SKM-1 (cell line): ENCODE results near the gene CFAP65.
A peak's percentile ranks its signal among the peaks of the same experiment; 100 is the strongest.

Experiments
- DNase-seq: peaks from one replicate; lab custom pipeline; 2025; ENCODE audit not compliant: unreplicated experiment; lab: John Stamatoyannopoulos, UW

Gene CFAP65

DNA sequence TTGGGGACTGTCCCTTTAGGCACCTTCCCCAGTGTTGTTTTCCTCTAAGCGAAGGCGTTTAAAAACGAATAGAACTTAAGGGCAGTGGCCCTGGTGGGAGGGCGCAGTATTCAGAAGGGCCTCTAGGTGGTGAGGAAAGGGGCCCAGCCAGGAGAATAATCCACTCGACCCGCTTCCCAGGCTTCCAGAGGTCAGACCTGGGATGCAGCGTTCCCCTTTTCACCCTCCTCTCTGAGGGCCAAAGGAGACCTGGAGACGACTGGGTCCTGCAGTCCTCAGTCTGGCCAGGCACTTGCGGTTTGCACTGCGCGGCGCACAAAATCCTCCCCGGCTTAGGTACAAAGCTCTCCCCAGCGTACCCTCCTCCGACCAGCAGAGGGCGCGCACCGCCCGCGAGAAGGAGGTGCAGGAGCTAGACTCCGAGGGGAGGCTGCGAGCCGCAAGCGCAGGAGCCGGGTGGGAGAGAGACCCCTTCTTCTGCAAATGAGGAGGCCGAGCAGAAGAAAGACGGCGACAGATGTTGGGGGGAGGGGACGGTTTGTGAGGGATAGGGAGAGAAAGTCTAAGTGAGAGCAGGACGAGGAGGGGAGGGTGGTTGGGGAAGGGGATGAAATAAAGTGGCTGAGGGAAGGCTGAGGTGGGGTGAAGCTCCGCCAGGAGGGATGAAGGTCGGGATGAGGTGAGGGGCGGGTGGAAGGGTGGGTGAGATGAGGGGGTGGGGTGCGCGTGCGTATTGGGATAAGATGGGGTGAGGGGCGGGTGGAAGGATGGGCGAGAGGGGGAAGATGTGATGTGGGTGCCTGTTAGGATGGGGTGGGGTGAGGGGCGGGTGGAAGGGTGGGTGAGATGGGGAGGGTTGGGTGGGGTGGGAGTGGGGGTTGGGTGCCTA is 61.2 kb downstream of the CFAP65 start:
- DNase-seq = peak; percentile 39

DNA sequence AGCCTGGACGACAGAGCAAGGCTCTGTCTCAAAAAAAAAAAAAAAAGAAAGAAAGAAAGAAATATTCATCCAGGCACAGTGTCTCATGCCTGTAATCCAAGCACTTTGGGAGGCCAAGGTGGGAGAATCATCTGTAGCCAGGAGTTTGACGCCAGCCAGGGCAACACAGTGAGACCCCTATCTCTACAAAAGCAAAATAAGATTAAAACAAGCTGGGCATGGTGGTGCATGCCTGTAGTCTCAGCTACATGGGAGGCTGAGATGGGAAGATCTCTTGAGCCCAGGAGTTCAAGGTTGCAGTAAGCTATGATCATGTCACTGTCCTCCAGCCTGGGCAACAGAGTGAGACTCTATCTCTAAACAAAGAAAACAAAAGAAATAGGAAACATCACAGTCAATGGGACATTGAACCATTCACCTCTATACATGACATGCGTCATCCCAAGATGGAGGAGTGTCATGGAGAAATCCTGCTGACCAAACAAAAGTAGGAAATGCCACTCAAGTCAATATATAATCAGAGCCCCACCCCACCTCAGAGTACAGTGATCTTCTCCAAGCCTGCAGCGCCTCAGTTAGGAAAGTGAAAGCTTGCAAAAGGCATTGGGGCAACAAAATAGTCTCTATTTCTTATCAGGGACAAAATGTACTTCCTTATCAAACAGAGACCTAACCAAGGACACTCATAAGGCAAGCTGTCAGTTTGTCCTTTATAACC is 66.1 kb downstream of the CFAP65 start:
- DNase-seq = no peak

DNA sequence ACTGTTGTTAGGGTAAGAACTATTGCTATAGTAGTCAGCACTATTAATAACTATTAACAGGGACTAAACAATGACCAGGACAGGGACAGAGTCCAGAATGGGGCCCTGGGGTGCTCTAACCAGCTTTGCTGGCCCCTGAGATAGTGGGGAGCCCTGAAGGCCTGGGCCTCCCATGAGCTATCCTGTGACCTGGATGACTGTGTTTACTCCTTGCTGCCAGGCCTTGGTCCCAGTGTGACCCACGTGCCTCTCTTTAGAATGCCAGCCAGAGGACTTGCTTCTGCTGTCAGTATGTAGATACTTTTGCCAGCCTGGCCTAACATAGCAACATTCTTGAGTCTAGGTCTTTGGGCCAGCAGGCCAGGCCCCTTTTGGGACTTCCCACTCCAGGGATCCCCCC is 70.4 kb downstream of the CFAP65 start:
- no peak for DNase-seq

GRCh38 chr2:218964041-218964771 is 77.1 kb downstream of the CFAP65 start:
- DNase-seq = no peak

- DNase-seq = no peak
These were observed 77.7 kb downstream of the CFAP65 start for GRCh38 chr2:218963601-218964000.

GRCh38 chr2:218962859-218963492 is 78.3 kb downstream of the CFAP65 start:
- DNase-seq = no peak

DNA sequence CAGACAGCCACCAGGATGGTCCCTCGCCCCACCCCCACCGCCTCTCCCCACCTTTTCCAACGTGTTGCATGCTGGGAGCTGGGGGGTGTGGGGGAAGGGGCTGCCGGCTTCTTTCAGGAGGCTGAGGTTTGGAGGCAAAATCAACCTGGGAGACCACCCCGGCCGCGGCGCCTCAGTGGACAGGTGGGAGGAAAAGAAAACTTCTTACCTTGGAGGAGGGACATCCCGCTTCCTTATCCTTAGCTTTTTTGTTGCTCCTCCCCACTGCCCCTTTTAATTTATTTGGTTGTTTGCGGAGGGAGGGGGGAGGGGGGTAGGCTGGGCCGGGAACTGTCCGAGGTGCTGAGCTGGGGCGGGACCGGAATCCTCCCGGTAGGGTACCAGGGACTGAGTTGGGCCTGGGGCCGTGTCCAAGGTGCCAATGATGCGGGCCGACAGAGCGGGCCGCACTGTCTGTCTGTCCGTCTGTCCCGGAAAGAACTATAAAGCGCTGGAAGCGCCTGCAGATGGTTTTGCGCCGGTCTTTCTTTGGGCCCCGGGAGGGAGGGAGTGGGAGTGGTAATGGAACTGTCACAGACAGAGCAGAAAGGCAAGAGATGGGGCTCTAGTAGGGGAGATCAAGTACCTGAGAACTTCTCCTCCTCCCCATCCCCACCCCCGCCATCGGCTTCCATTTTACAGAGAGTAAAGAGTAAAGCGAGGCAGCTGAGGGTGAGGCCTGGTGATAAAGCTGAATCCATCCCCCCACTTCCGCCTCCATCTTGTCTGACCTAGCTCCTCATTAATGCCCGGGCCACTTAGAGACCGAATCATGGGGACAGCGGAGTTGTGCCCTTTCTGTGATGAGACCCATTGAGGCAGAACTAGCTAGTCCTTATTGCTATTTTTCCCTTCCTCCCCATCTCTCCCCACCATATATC is 79.4 kb downstream of the CFAP65 start:
- no peak for DNase-seq

- no peak for DNase-seq
These were observed 80.1 kb downstream of the CFAP65 start for GRCh38 chr2:218961229-218961628.

GRCh38 chr2:218960309-218961165 is 80.8 kb downstream of the CFAP65 start:
- no peak for DNase-seq

GRCh38 chr2:218959761-218960308 is 81.5 kb downstream of the CFAP65 start:
- no peak for DNase-seq

DNA sequence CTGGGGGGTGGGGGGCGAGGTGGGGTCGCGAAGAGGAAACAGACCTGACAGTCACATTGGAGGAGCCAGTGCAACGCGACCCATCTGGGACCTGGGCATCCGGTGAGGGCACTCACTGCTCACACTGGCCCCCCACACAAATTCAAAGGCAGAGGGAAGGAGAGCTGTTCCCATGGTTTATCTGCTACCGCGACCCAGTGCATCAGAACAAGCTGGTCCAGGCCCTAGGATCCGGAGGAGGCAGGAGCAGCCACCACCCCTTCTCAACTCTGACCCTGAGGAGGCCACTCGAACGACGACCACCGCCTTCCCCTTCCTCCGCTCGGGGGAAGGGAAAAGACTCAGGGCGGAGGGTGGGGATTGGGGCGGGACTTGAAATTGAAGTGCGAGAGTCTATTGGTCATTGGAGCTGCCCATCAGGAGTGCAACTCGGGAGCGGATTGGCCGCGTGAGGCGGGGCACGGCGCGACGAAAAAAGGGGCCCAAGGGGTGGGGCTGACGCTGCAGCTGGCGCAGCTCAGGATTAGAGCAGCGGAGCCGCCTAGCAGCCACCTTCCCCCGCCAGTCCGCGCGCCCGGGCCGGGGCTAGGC is 82.1 kb downstream of the CFAP65 start, which contains the start of gene CDK5R2:
CDK5R2 (plus strand) TSS at position 526 of the 591 bp plus-strand sequence. CDS start 155 bp downstream, outside the sequence.
- no peak for DNase-seq

DNA sequence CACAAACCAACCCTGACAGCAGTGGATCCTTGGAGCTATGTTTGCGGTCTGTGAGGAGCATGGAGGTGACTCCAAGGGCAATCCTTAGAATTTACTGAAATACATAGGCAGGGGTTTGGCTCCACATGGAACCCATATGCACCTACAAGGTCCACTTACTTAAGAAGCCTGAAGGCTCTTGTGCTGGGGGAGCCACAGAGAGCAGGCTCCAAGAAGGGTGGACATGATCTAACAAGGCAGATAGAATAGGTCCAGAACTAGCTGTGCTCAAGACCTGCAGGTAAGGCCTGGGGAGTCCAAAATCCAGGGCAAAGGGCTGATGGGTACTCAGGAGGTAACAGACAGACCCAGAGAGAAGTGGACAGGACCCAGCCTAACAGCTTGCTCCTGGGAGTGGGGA is 83.0 kb downstream of the CFAP65 start:
- DNase-seq = no peak

DNA sequence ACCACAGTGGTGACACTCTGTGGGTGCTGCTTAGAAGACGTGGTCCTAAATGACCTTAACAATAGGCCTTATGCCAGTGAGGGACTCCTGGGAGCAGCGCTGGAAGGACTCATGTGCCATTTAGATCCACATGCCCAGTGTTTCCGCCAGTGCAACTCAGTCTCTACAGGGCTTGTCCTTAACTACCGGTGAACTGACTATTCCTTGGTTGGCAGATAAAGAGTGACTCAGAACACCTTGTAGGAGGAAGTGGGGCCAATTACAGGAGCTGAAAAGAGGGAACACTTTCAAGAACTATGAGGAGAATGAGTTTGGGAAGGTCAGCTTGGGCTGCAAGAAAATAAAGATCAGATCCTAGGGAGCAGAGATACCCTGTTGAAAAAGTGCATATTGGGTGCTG is 83.6 kb downstream of the CFAP65 start:
- DNase-seq = no peak

DNA sequence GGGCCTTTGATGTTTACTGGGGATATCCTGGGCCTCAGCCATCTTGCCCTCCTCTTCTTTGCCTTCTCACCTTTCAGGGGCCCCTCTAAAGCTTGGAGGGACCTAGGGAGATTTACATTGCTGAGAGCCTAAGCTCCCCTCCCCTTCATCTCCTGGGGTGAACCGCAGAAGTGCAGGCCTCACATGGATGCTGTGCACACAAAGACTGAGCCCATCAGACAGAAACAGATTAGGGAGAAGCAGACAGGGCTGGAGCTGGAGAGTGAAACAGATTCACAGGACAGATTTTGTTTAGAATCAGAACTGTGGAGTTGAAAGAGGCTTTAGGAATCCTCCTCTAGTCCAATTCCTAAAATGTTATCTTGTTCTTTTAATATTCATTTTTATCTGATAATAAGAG is 85.3 kb downstream of the CFAP65 start:
- DNase-seq = no peak

DNA sequence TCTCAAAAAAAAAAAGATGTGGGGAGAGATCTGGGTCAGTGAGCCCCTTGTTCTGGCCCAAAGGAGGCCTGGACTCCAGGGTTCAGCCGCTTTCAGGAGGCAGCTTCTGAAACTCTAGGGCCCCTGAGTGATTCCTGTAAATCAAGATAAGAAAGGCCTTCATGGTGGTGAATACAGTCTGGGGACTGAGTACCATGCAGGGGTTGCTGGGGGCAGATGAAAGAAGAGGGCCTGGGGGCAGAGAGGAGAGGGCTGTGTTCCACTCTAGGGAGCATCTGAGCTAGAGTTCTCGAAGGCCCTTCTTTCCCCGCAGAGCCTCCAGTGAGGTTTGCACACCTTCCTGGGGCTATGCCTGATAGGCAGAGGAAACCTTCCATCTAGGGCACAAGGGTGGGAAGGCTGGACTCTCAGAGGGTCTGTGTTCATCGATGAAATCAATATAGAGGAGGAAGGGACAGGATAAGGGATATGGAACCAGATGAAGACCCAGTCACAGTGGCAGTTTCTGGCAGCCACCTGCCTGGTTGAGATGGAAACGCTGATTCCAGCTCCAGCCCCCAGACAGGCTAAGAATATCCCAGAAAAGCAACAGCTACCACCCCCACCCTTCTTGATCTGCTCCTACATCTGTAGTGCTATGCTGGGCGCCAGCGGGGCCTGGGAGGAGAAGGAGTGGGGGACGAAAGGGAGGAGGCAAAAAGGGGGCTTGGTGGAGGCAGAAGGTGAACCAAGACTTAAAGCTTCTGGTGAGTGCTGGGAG is 86.6 kb downstream of the CFAP65 start:
- DNase-seq = no peak

DNA sequence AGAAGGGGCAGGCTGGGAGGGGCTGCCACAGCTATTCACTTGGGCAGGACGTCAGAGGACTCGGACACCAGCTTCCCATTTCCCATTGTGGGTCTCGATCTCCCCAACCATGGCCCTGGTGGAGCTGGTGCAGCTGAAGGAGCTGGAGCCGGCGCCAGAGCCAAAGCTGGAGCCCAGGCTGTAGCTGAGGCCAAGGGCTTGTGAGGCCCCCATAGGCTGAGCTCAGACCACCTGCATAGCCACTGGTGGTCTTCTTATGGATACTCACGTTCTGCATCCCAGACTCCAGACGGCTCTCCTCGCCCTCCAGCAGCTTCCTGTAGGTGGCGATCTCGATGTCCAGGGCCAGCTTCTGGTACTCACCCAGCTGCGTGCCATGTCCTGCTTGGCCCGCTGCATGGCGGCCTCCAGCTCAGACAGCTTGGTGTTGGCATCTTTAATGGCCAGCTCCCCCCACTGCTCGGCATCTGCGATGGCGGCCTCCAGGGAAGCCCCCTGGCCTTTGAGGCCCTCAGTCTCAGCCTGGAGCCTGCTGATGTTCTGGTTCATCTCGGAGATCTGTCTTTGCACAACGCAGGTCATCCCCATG is 87.9 kb downstream of the CFAP65 start:
- DNase-seq = no peak
